ENCODE measurements around the gene PTDSS2.

DNA sequence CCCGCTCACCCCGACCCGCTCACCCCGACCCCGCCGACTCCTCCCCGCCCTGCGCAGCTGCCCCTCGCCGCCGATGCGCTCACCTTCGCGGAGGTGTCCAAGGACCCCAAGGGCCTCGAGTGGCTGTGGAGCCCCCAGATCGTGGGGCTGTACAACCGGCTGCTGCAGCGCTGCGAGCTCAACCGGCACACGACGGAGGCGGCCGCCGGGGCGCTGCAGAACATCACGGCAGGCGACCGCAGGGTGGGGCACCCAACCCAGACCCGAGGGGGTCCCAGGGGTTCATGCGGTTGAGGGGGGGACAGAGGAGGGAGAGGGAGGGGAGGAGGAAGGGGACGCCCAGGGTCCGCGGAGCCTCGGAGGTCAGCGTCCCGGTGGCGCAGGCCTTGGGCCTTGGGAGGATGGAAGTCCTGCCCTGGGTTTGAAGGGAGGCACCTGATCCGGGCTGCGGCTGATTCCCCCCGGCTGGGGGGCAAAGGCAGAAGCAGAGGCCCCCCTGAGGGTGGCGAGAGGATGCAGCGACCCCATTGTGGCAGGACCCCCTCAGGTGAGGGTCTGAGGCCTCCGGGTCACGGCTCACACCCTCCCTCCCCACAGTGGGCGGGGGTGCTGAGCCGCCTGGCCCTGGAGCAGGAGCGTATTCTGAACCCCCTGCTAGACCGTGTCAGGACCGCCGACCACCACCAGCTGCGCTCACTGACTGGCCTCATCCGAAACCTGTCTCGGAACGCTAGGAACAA is 46.9 kb upstream of the PTDSS2 start:
- TF ChIP-seq POLR2A (IDR thresholded peaks at IDR 0.05), result no peak
- TF ChIP-seq, protein P1, sequence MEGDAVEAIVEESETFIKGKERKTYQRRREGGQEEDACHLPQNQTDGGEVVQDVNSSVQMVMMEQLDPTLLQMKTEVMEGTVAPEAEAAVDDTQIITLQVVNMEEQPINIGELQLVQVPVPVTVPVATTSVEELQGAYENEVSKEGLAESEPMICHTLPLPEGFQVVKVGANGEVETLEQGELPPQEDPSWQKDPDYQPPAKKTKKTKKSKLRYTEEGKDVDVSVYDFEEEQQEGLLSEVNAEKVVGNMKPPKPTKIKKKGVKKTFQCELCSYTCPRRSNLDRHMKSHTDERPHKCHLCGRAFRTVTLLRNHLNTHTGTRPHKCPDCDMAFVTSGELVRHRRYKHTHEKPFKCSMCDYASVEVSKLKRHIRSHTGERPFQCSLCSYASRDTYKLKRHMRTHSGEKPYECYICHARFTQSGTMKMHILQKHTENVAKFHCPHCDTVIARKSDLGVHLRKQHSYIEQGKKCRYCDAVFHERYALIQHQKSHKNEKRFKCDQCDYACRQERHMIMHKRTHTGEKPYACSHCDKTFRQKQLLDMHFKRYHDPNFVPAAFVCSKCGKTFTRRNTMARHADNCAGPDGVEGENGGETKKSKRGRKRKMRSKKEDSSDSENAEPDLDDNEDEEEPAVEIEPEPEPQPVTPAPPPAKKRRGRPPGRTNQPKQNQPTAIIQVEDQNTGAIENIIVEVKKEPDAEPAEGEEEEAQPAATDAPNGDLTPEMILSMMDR (IDR thresholded peaks at IDR 0.05), result no peak

Measured in Peyer's patch (tissue), 4 donors.